Activated CD8-positive, alpha-beta memory T cell treated with anti-CD3 and anti-CD28 coated beads for 4 hours (primary cell): Measurements from ENCODE around the gene CARMIL1.

Source experiments
- DNase-seq, 2 donors: peaks; one replicate each; pipeline ENCODE4 v3.0.0-alpha.2; 2020; ENCODE audit warnings: low read depth in 2 of 2

CARMIL1 gene

GRCh38 chr6:25642667-25643328, 363.6 kb downstream of the CARMIL1 start:
- no peak for DNase-seq

- no peak for DNase-seq
Observed at GRCh38 chr6:25645916-25646315, 366.7 kb downstream of the CARMIL1 start.

- no peak for DNase-seq
Observed at GRCh38 chr6:25649611-25650010, 370.4 kb downstream of the CARMIL1 start.

GRCh38 chr6:25652007-25652515, 372.9 kb downstream of the CARMIL1 start, which contains the start of gene SCGN:
SCGN (plus strand) TSS chr6:25652215; CDS start chr6:25652404, 189 bp downstream.
- DNase-seq = no peak

GRCh38 chr6:25655723-25656122, 376.5 kb downstream of the CARMIL1 start:
- DNase-seq = no peak

- DNase-seq = no peak
Observed at GRCh38 chr6:25659633-25660368, 380.6 kb downstream of the CARMIL1 start.

- no peak for DNase-seq
Observed at GRCh38 chr6:25660512-25660911, 381.3 kb downstream of the CARMIL1 start.

GRCh38 chr6:25661129-25661779, 382.1 kb downstream of the CARMIL1 start:
- no peak for DNase-seq

GRCh38 chr6:25665455-25665854, 386.3 kb downstream of the CARMIL1 start:
- DNase-seq = no peak

GRCh38 chr6:25669413-25669812, 390.2 kb downstream of the CARMIL1 start:
- DNase-seq = no peak
